A549 treated with CORT108297 at 1 μM for 4 hours (cell line): ENCODE results near the gene C4orf54. TPM values are rescaled to one million over a fixed set of nuclear protein-coding genes. Genes with fewer than 3 reads are reported as not detected.

Source experiments
- total RNA-seq: library from RNA; stranded (reverse); fragments of 200-300 nt; extraction: Qiagen RNA extraction; gene quantifications from 5 replicates; pipeline ENCODE4 v1.2.3, GENCODE V29; 2022

Gene C4orf54
- total RNA-seq, result not detected in 5 replicates

DNA sequence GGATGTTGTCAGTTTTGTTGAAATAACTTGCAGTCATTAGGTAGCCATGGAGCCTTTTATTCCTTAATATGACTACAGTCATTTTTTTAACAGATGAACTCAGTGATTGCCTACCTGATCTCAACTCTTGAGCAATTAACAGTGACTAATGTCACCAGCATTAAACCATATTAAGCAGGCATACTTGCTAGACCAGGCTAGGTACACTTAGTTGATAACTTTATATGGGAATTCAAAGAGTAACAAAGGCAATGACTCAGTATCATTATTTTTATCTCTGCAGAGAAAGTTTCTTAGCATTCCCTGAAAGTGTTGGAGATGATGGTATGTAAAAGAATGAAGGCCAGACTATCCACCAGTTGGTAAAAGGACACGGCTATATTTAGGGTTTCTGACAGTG is at the start of gene C4orf54:
Gene C4orf54 (minus strand): TSS at position 31 of the 400 bp plus-strand sequence. CDS start 3,180 bp downstream, outside the sequence.

Other genes starting within 250 kb of the C4orf54 start
- not detected in 5 replicates for gene ADH7, start 222.5 kb downstream of the C4orf54 start, total RNA-seq
- not detected in 5 replicates for gene C4orf17, start 146.8 kb downstream of the C4orf54 start, total RNA-seq
- 3.4 to 6.9 TPM (median 4.1 TPM) in 5 replicates for gene TRMT10A, start 93.8 kb downstream of the C4orf54 start, total RNA-seq
- gene MTTP, start 83.0 kb downstream of the C4orf54 start, total RNA-seq, result not detected in 5 replicates
- not detected in 5 replicates for gene DAPP1, start 159.0 kb upstream of the C4orf54 start, total RNA-seq
- gene LAMTOR3, start 236.6 kb upstream of the C4orf54 start, total RNA-seq, result 25.6 to 32.1 TPM (median 27.9 TPM) in 5 replicates